NB4 (cell line): Measurements from ENCODE around the gene CDKL5.

ENCODE experiments used
- MAX ChIP-seq: IDR thresholded peaks from 2 replicates; pipeline ENCODE4 v1.6.1; 2011; ENCODE audit warnings: low read depth, low read length
- POLR2A ChIP-seq: IDR thresholded peaks from 2 replicates; pipeline ENCODE4 v1.6.1; 2011; ENCODE audit warnings: mild to moderate bottlenecking; ENCODE audit not compliant: insufficient read length; ENCODE audit errors: extremely low read depth
- TF ChIP-seq, protein P1 (sequence below): IDR thresholded peaks from one replicate; pipeline ENCODE4 v1.5.1; 2012; ENCODE audit warnings: low read depth, low read length

DNA sequence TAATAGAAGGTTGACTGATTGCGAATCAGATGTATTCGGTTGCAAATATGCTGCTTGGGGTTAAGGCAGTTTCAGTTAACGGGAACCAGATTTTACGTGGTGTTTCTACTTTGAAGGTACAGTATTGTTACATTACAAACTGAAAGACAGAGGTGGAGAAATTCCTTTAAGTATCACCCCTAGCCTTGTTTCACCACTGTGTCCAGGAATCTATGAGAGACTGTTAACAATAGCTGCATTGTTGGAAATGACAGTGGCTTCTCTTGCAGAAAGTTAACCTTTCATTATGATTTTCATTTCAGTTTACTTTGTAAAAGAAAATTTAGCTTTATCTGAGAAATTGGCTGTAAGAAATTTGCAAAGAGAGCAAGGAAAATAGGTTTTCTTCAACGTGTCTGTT is 2.6 kb downstream of the CDKL5 start:
- no peak for TF ChIP-seq POLR2A
- TF ChIP-seq, protein P1, sequence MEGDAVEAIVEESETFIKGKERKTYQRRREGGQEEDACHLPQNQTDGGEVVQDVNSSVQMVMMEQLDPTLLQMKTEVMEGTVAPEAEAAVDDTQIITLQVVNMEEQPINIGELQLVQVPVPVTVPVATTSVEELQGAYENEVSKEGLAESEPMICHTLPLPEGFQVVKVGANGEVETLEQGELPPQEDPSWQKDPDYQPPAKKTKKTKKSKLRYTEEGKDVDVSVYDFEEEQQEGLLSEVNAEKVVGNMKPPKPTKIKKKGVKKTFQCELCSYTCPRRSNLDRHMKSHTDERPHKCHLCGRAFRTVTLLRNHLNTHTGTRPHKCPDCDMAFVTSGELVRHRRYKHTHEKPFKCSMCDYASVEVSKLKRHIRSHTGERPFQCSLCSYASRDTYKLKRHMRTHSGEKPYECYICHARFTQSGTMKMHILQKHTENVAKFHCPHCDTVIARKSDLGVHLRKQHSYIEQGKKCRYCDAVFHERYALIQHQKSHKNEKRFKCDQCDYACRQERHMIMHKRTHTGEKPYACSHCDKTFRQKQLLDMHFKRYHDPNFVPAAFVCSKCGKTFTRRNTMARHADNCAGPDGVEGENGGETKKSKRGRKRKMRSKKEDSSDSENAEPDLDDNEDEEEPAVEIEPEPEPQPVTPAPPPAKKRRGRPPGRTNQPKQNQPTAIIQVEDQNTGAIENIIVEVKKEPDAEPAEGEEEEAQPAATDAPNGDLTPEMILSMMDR: no peak
- TF ChIP-seq MAX: no peak
